TTC549 (cell line): Measurements from ENCODE around the gene CUL3.

Experiments
- FAIRE-seq: peaks from 2 replicates; lab custom pipeline; 2012; peaks lifted over from hg19 to GRCh38; lab: Jason Lieb, UNC

CUL3 gene

GRCh38 chr2:224421065-224421464, 164.1 kb downstream of the CUL3 start:
- no peak for FAIRE-seq
